Astrocyte of the spinal cord (primary cell): ENCODE data around the gene NPR3.
"Not testable (repeated sequence)": the region's sequence is repeated elsewhere in the genome, so short reads cannot be mapped to it uniquely, and the experiment has no call there.

Source experiments
- DNase-seq: peaks from one replicate; pipeline ENCODE4 v3.0.0; 2011; ENCODE audit warnings: low read depth, low spot score
- H3K4me3 ChIP-seq: 2 replicates; pipeline ENCODE4 v1.5.1; 2011; ENCODE audit warnings: low read depth, mild to moderate bottlenecking, low read length, moderate library complexity
- in situ Hi-C: cut with HindIII; loops from 2 replicates; pipeline ENCODE4 v1.10.0; 2017; ENCODE audit warnings: low sequenced_read_pairs
- TF ChIP-seq, protein P1 (sequence below): IDR thresholded peaks from 2 replicates; pipeline ENCODE4 v1.5.1; 2012; ENCODE audit warnings: low read depth, mild to moderate bottlenecking, low read length, inconsistent platforms

Gene NPR3

DNA sequence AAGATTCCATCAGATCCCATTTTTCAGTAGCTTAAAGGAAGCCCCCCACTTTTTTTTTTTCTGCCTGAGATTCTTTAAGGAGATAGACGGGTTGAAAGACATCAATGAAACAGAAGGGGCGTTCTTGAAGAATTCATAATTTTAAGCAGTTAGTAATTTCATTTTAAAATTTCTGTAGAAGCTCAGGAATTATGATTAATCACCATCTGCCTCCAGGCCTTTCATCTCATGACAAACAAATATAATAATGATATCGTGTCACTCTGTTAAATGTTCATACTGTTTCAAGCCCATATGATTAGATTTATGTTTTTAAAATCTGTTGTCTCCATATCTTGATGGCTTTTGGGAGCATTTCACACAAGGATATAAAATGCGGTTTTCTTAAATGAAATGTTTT is 75.2 kb downstream of the NPR3 start:
- no peak overlapping the region for H3K4me3 ChIP-seq
- TF ChIP-seq, protein P1, sequence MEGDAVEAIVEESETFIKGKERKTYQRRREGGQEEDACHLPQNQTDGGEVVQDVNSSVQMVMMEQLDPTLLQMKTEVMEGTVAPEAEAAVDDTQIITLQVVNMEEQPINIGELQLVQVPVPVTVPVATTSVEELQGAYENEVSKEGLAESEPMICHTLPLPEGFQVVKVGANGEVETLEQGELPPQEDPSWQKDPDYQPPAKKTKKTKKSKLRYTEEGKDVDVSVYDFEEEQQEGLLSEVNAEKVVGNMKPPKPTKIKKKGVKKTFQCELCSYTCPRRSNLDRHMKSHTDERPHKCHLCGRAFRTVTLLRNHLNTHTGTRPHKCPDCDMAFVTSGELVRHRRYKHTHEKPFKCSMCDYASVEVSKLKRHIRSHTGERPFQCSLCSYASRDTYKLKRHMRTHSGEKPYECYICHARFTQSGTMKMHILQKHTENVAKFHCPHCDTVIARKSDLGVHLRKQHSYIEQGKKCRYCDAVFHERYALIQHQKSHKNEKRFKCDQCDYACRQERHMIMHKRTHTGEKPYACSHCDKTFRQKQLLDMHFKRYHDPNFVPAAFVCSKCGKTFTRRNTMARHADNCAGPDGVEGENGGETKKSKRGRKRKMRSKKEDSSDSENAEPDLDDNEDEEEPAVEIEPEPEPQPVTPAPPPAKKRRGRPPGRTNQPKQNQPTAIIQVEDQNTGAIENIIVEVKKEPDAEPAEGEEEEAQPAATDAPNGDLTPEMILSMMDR, result no peak
- in situ Hi-C loops, result no loop called here
- DNase-seq, result no peak

DNA sequence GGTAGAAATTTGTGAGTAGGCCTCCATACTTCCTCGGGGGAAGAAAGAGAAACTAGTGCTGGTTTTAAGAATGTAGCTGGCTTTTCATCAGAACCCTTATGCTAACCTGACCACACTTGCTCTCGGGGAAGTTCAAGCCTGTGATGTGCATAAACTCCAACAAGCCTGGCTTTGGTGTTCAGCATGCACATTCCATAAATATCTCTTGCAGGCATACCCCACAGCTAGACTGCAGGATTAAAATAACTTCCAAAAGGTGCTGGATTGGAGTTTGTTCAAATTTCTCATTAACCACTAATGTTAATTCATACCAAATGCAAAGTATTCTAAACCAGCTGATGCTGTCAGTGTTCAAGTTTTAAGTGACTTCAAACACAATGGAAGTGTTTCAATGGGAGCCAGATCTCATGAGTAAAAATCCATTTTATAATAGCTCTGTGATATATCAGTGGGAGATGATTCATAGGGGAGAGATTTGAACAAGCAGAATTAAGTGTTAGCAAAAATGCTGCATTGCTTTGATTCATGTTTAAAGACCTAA is 79.4 kb downstream of the NPR3 start:
- TF ChIP-seq, protein P1, result no peak
- in situ Hi-C loops, result no loop called here
- H3K4me3 ChIP-seq, result no peak overlapping the region
- DNase-seq, result peak; percentile 48

DNA sequence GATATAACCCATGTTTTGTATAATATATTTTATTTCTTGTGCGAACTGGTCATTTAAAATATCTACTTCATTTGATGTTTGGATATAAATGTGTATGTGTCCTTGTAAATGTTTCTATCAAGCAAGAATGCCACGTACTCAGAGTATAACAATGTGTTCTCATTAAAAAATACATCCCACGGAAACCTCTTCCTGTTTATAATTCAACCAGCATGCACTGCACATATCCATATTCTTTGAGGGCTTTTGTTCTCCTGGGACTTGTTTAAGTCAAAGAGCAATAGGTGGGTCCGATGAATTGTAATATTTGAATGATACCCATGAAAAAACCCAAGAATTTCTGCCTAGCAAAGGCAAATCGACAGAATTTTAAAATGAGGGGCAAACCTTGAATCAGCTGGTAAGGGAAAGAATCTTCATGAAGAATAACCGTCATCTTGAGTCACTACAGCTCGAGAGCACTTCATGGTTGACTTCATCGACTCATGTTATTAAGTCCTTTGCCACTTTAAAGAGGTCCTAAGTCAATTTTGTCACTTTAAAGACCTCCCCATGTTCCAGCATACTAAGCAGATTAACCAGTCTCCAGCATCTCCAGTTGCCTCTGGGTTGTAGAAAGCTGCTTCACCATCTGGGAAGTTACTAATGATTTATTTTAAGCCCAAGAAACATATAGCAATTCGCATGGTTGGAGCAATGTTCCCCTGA is 80.6 kb downstream of the NPR3 start:
- H3K4me3 ChIP-seq, result no peak overlapping the region
- TF ChIP-seq, protein P1, result no peak
- in situ Hi-C loops, result no loop called here
- DNase-seq, result no peak

DNA sequence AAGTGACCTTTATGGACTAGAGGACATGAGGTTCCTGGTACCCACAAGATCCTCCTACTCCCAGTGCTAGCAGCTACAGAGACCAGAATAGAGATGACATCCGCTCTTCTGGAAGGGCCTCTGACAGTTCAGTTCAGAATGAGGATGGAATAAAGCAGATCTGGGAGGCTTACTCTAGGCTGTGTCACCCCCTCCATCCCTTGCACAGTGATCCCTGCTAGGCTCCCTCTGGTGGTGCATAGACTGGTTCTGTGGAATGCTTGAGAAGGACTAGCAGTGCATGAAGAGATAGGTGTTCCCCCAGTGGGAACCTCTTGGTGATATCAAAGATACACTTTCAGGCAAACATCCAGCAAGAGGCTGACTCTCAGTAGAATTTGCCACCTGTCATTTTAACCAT is 83.0 kb downstream of the NPR3 start:
- DNase-seq, result no peak
- in situ Hi-C loops, result no loop called here
- H3K4me3 ChIP-seq, result no peak overlapping the region
- TF ChIP-seq, protein P1, result peak; percentile 46

DNA sequence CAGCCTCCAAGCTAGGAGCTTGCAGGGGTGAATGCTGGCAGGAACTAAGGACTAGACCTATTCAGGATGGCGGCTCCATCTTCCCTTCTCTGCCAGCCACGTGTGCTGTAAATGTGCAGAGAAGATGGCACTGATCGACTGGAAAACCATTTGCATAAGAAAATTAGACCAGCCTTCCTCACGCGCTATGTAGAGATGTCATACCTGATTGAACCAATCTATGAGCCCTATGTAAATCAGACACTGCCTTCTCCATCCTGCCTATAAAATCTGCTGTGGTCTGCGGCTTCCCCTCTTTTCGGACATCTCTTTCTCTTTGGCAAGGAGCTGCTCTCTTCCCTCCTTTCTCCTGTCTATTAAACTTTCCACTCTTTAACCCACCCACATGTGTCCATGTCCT is 91.6 kb downstream of the NPR3 start:
- no peak for DNase-seq
- TF ChIP-seq, protein P1, result no peak
- no peak overlapping the region for H3K4me3 ChIP-seq
- in situ Hi-C loops, result no loop called here

DNA sequence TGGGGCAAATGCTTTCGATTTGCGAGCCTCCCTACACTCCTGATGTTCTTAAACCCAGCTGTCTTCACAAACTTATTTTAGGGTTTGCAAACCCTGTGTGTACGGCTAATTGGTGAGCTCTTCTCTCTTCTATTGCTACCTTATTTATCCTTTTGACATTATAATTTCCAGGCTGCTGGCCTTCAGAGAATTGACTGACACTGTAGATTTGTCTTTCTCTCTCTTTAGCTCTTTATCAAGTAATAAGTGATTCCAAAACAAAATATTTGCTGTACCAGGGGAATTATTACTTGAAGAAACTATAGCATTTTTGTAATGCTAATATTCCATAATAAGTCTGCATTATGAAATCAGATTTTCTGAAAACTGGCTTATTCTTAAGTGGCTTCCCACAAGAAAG is 92.5 kb downstream of the NPR3 start:
- DNase-seq, result no peak
- no peak overlapping the region for H3K4me3 ChIP-seq
- in situ Hi-C loops, result no loop called here
- TF ChIP-seq, protein P1, result no peak

DNA sequence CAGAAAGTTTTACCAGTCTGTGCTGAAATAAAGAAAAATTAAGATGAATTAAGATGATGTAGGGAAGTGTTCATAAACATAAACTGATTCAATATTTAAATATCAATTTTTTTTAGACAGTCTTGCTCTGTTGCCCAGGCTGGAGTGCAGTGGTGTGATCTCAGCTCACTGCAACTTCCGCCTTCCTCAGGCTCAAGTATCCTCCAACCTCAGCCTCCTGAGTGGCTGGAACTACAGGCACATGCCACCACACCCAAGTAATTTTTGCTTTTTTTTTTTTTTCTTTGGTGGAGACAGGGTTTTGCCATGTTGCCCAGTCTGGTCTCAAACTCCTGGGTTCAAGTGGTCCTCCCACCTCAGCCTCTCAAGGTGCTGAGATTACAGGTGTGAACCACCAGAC is 94.3 kb downstream of the NPR3 start:
- H3K4me3 ChIP-seq, DNase-seq, in situ Hi-C loops: not testable (repeated sequence)
